ENCODE results near the gene ZMAT5.

ZMAT5 gene

DNA sequence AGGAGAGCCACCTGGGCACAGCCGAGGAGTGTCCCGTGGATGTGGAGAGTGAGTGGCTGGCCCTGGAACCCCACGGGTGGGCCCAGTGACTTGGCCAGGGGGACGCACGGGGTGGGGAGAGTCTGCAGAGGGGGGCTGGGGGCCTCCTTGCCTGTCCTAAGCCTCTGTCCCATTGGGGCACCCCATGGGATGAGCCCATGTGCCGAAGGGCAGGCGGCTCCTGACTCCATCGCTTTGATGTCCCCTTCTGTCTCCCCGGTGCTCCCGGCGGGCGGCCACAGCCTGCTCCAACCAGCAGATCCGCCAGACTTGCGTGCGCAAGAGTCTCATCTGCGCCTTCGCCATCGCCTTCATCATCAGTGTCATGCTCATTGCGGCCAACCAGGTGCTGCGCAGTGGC is 37.6 kb downstream of the ZMAT5 start:
- TF ChIP-seq, protein P1, sequence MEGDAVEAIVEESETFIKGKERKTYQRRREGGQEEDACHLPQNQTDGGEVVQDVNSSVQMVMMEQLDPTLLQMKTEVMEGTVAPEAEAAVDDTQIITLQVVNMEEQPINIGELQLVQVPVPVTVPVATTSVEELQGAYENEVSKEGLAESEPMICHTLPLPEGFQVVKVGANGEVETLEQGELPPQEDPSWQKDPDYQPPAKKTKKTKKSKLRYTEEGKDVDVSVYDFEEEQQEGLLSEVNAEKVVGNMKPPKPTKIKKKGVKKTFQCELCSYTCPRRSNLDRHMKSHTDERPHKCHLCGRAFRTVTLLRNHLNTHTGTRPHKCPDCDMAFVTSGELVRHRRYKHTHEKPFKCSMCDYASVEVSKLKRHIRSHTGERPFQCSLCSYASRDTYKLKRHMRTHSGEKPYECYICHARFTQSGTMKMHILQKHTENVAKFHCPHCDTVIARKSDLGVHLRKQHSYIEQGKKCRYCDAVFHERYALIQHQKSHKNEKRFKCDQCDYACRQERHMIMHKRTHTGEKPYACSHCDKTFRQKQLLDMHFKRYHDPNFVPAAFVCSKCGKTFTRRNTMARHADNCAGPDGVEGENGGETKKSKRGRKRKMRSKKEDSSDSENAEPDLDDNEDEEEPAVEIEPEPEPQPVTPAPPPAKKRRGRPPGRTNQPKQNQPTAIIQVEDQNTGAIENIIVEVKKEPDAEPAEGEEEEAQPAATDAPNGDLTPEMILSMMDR (conservative IDR thresholded peaks at IDR 0.05; ENCODE audit: low read depth): no peak
- no peak overlapping the region for H3K27ac ChIP-seq
- DNase-seq (ENCODE audit: low spot score): no peak
- ChIA-PET POLR2A (ENCODE audit: low non-redundant PET) (no interaction called here), CTCF (no interaction called here)

DNA sequence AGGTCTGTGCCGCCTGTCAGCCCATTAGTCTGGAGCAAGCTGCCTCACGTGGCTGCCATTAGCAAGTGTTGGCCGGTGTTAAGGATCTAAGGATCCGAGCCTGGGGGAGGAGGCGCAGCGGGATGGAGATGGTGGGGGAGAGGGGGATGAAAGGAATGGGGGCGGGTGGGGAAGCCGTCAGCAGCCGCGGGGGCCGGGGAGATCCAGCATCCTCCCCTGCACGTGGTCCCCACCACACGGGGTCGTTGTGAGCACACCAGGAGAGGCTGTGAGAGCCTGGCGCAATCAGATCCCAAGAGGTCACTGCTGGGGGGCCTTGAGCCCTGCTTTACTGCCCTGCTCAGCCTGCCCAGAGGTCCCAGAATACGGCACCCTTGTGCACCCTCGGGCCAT is 39.7 kb downstream of the ZMAT5 start:
- CTCF ChIA-PET: no interaction called here
- DNase-seq (ENCODE audit: low spot score): no peak
- H3K27ac ChIP-seq: no peak overlapping the region
- TF ChIP-seq, protein P1 (conservative IDR thresholded peaks at IDR 0.05; ENCODE audit: low read depth): 0 out of 2 replicates have a peak, but pooled peaks have one; percentile 11
- POLR2A ChIA-PET (ENCODE audit: low non-redundant PET): no interaction called here

- ChIA-PET CTCF (no interaction called here), POLR2A (ENCODE audit: low non-redundant PET) (no interaction called here)
- TF ChIP-seq, protein P1 (conservative IDR thresholded peaks at IDR 0.05; ENCODE audit: low read depth): no peak
- no peak for DNase-seq (ENCODE audit: low spot score)
- H3K27ac ChIP-seq: no peak overlapping the region
These were observed 40.2 kb downstream of the ZMAT5 start for GRCh38 chr22:29726512-29727130.

DNA sequence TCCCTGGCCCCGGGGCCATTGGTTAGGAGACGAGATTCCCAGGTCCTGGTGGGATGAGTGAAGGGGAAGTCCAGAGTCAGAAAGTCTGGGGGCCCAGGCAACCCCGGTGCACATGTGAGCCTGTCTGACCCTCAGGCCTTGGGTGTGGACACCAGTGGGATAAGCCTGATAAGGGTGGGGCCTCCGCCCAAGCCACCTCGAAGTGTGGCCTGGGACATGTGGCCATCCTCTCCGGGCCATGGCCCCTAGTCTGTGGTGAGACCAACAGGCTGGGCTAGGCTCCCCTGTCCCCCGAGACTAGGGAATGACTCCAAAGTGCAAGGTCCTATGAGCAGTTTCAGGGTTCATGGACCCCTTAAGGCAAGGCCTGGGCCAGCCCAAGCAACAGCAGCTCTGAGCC is 40.7 kb downstream of the ZMAT5 start:
- POLR2A ChIA-PET (ENCODE audit: low non-redundant PET): no interaction called here
- CTCF ChIA-PET: no interaction called here
- no peak for DNase-seq (ENCODE audit: low spot score)
- TF ChIP-seq, protein P1 (conservative IDR thresholded peaks at IDR 0.05; ENCODE audit: low read depth): no peak
- H3K27ac ChIP-seq: no peak overlapping the region

- POLR2A ChIA-PET (ENCODE audit: low non-redundant PET): no interaction called here
- TF ChIP-seq, protein P1 (conservative IDR thresholded peaks at IDR 0.05; ENCODE audit: low read depth): no peak
- no peak overlapping the region for H3K27ac ChIP-seq
- no peak for DNase-seq (ENCODE audit: low spot score)
- CTCF ChIA-PET: interaction anchor here (0.6 kb wide), 2 partner anchors 257 to 321 kb away, joined by 3 read pairs; no protein-coding TSS in a partner anchor
These were observed 42.0 kb downstream of the ZMAT5 start for GRCh38 chr22:29724843-29725242.

DNA sequence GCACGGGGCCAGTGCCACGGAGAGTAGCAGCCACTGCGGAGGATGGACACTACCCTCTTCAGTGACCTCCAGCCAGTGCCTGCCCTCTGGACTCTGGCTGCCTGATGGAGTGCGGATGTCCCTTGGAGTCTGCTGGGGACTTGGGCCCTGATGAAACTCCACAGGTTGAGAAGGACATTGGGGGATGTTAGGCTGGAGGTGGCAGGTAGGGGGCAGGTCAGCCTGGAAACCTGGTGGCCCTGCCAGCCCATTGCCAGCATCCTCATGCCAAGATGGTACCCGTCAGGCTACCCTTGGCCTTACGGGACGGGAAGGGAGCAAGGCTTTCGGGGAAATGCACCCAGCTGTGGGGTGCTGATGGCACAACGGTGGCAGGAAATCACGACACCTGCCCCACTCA is 43.0 kb downstream of the ZMAT5 start:
- POLR2A ChIA-PET (ENCODE audit: low non-redundant PET): no interaction called here
- TF ChIP-seq, protein P1 (conservative IDR thresholded peaks at IDR 0.05; ENCODE audit: low read depth): no peak
- CTCF ChIA-PET: no interaction called here
- no peak overlapping the region for H3K27ac ChIP-seq
- DNase-seq (ENCODE audit: low spot score): no peak
